ENCODE results near the gene TIMM44.

GRCh38 chr19:7908078-7908699 lies 35.3 kb downstream of the TIMM44 start:
- TF ChIP-seq CTCF (IDR thresholded peaks at IDR 0.05 in 4 of 5, conservative IDR thresholded peaks at IDR 0.05 in 1 of 5) (no peak), POLR2A (IDR thresholded peaks at IDR 0.05) (no peak)

Data from gastrocnemius medialis (tissue), 4 donors.